SIG-M5 (cell line): ENCODE results near the gene PAXX.
"Not testable (repeated sequence)": the region's sequence is repeated elsewhere in the genome, so short reads cannot be mapped to it uniquely, and the experiment has no call there.

ENCODE experiments used
- DNase-seq: peaks from one replicate; lab custom pipeline; 2025; lab: John Stamatoyannopoulos, UW

Gene PAXX

DNA sequence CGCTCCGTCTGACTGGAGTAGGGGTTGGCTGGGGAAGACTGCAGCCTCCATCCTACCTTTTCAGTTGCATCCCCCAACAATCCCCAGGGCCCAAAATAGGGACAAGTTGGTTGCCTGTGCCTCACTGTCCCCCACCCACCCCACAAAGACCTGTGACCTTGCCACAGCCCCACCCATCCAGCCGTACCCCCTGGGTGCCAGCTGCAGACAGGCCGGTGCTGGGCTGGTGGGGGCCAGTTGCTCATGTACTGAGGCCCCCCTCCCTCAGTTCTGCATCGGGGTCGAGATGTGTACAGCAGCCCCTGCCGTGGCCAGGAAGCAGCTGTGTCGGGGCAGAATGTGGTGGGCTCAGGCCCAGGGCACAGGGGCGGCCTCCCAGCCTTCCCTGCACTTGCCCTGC is 9.1 kb upstream of the PAXX start:
- no peak for DNase-seq

DNA sequence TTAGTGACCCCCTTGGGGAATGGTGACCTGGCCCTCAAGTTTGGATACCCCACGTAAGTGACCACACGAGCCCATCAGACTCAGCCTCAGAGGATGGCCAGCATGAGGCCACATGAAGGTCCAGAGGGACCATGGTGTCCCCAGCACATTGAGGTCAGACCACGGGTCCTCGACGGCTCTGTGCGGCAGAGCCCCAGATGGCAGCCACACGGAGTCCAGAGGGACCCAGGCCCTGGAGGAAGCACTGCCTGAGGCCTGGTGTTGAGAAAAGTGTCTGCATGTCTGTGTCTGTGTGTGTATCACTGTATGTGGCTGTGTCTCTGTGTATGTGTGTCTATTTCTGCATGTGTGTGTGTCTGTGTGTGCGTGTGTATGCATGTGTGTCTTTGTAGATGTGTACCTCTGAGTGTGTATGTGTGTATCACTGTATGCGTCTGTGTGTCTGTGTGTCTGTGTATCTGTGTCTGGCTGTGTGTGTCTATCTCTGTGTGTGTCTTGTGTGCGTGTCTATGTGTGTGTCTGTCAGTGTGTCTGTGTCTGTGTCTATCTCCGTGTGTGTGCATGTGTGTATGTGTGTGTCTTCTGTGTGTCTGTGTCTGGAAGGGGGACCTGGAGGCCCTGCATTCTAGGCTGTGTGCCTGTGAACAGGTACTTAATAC is 8.4 kb upstream of the PAXX start:
- DNase-seq = no peak

DNA sequence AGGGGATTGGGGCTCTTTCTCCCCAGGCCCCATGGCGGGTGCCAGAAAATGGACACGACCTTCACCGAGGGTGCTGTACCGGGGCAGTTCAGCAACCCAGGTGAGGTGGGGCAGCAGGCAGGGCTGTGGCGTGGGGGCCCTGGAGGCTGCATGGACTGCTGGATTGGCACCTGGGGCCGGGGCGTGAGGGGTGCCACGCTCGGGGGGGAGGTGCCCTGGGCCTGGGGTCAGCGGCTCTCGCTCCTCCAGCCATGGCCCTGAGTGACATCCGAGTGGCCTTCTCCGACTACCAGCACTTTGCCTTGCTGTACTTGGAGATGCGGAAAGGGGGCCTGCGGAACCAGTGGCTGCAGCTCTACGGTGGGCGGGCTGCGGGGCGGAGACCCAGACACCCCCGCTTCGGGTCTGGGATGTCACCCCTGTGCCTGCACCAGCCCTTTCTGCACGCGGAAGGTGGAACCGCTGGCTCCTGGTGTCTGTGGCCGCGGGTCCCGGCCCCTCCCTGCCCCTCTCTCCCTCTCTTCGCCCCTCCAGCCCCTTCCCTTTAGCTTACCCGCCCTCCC is 7.7 kb upstream of the PAXX start:
- DNase-seq = no peak

DNA sequence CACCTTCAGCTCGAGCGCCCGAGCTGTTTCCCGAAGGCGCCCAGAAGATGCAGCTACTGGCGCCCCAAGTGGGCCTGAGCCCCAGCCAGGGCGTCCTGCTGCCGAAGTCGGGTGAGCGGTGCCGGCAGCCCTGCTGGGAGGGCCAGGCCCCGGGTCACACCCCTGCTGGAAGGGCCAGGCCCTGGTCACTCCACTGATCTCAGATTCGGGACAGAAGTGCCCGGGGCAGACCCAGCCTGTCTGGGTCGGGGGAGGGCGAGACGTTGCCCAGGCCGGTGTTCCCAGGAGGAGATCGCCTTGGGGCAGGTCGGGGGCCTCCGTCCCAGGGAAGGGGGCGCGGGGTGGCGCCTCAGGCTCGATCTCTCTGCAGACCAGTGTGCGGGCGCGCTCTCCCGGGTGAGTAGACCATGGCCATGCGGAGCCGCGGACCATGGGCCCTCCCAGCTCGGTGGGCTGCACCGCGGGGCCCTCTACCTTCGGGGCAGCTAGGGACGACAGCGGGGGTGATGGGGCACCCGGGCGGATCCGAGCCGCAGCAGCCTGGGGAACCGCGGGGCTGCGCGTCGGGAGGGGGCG is 7.1 kb upstream of the PAXX start:
- no peak for DNase-seq

DNA sequence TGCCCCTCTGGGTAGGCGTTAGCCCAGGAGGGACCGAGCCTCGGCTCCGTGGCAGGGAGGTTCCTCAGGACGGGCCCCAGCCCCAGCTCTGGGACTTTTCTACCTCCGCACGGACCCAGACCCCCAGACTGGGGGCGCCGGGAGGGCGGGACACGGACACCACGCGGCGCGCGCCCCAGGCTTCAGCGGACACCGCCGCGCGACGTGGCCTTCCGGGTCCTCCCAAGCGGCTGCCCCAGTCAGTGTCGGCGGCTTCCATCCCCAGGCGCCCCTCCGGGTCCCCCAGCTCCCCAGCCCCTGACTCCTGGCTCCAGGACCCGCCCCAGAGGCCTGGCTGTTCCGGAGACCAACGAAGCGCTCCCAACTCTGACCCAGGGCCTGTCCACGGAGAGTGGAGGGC is 6.4 kb upstream of the PAXX start:
- no peak for DNase-seq

DNA sequence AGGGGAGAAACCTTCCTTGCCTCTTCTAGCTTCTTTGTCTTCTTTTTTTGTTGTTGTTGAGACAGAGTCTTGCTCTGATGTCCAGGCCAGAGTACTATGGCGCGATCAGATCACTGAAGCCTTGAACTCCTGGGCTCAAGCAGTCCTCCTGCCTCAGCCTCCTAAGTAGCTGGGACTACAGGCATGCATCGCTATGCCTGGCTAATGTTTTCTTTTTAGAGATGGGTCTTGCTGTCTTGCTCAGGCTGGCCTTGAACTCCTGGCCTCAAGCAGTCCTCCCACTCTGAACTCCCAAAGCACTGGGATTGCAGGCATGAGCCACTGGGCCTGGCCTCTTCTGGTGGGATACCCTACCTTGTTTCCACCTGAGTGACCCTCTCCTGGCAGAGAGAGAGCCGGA is 3.4 kb upstream of the PAXX start:
- DNase-seq = no peak

DNA sequence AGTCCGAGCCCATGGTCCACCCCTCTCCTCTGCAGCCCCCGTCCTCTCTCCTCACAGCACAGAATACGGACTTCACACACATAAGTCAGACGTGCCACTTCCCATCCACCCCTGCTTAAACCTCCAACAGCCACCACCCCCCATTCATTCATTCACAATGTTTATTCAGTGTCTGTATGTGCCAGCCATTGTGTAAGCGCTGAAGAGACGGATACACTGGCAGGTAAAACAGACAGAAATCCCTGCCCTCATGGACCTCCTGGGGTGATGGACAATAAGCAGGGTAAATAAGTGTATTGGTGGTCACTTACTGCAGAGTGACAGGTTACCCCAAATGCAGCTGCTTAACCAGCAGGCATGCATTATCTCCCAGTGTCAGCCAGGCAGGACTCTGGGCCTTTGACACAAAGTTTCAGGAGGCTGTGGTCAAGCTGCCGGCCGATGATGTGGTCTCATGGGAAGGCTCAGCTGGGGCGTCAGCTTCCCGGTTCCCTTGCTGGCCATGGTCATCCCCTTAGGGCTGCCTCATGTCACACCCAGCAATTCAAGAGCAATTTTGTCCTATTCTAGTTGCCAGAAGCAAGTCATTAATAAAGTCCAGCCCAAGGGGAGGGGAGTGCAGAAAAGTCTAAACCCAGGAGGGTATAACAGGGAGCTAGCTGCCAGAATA is 1.8 kb upstream of the PAXX start:
- DNase-seq = no peak

DNA sequence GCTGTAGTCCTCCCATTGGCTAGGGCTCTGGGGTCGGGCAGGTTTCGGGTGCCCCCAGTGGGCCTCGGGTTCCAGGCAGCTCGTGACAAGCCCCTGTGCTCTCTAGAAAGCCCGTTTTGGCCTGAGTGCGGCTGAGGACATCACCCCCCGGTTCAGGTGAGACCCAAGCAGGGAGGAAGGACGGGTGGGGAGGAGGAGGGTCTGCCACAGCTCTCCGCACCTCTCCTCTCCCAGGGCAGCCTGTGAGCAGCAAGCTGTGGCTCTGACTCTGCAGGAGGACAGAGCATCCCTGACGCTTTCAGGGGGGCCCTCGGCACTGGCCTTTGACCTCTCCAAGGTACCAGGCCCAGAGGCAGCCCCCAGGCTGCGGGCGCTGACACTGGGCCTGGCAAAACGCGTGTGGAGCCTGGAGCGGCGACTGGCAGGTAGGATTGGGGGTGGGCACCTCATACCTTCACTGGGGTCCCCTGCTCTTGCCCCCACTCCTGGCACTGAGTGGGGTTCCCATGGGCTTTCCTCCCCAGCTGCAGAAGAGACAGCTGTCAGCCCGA is 672 bp downstream of the PAXX start:
- no peak for DNase-seq

DNA sequence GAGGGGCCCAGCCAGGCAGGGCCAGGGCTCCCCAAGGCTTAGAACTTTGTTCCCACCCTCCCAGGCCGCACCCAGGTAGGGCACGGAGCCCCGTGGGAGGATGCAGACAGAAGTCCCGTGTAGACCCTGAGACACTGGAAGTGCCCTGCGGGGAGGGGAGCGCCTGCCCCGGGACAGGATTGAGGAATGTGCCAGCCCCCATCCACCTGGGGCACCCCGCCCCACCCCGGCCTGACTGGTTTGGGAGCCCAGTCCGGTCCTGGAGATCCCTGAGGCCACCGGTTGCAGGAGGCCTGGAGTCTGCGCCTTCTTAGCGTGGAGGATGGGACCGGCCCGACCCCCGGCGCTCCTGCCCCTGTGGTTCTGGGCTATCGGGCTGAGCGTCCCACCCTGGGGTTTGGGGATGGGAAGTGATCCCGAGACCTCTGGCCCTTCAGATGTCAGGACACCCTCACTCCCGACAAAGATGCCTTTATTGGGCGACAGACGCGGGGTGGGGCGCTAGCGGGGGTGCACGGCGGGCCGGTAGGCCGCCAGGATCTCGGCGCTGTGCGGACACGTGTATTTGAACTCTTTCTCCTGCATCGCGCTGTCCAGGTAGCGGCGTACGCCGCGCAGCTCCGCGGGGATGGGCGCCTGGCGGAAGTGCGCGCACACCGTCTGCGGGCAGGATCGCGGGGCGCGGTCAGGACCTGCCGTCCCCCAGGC is 2.1 kb downstream of the PAXX start:
- no peak for DNase-seq

DNA sequence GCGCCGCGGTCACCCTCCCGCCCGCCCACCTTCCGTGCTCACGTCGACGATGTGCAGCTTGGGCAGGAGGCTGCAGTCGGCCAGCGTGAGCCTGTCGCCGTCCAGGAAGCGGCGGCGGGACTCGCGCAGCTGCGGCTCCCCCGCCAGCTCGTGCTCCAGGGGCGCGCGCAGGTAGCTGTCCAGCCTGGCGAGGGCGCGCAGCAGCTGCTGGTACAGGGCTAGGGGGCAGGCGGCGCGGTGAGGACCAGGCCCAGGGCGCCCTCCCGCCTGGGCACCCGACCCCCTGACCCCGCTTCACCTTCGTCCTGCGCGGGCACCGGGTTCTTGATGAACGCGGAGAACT is 2.6 kb downstream of the PAXX start:
- DNase-seq = no peak

DNA sequence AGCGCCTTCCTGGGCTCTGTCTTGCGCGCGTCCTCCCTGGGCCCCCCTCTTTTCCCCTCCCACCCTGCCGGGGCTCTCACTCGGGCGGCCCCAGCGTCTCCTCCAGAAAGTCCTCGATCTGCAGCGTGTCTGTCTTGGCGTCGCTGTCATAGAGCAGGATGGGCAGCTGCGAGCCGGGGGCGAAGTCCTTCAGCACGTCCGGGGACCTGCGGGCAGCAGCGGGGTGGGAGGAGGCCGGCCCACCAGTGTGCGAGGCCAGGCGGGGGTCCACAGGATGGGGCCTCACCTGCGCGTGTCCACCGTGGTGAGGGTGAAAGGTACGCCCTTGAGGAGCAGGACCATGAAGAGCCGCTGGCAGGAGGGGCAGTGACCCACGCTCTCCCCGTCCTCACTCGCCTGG is 3.1 kb downstream of the PAXX start:
- DNase-seq = no peak

DNA sequence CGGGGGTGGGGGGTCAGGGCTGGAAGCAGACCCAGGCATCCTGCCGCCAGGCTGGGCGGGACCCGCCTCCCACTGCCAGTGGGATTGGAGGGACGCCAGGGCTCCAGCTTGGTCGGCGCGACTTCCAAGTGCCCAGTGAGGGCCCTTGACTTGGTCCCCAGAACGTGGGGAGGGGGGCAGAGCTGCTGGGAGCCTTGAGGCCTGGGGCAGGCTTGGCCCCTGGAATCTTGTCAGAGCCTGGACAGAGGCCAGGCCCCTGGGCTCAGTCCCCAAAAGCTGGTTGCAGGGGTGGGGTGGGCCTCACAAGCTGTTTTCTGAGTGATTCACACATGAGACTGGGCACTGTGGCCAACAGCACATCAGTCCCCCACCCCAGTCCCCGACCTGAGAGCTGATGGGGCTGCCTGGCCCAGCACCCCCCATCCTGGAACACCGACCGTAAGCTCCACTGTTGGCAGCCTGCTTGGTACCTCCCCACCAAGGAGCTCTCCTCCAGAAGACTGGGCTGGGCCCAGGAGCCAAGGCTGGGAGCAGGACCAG is 3.6 kb downstream of the PAXX start:
- no peak for DNase-seq

DNA sequence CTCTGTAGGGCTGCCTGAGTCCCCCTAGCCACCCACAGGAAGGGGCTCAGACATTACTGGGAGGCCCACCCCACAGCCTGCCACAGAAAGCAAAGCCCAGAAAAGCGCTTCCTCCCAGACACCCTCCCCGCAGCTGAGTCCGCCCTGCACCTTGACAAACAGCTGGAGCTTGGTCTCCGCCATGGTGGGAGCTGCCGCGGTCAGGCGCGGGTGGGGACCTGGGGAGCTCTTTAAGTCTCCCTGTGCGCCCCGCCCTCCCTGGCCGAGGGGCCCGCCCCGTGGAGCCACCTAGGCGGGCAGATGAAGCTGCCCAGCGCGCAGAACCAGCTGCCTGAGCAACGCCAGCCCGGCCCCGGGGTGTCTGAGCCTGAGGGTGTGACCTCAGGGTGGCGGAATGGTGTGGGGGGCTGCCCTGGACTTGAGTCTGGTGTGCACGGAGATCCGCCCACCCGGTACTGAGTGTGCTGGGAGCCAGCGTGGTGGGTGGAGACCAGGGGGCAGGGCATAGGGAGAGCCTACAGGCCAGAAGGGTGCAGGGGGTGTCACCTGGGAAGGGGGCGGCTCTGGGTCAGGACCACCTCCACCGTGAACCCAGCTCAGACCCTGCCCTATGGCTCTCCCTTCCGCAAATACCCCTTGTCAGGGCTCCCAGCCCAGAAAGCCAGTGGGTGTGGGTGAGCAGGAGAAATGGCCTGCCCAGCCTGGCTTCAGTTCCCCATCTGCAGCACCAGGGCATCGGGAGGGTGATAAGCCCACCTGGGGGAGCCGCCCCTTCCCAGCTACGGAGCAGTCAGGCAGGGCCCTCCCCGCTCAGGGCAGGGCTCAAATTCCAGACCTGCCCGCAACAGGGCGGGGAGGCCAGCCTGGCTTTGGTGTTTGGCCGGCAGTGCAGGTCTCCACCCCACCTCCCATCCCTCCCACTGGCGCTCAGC is 4.4 kb downstream of the PAXX start, which contains the start of gene CLIC3:
Gene CLIC3, minus strand, starts transcription at position 208 of the 932 bp plus-strand sequence. Its CDS starts 25 bp downstream, at position 183.
- DNase-seq = no peak

DNA sequence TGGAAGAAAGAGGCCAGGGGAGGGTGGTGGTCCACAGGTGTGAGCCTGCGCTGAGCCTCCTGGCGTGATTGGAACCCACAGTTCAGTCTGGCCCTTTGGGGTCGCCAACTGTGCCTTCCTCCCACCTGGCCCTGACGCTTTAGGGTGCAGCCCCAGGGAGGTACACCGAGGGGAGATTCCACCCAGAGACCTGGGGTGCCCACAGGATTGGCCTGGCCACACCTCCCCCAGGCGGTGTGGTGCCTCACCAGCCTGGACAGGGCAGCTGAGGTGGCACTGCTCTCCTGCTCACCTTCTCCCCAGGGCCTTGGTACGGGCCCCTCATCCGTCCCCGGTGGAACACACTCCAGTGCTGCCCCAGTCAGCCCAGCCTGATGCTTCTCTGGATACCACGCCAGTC is 5.1 kb downstream of the PAXX start:
- no peak for DNase-seq

DNA sequence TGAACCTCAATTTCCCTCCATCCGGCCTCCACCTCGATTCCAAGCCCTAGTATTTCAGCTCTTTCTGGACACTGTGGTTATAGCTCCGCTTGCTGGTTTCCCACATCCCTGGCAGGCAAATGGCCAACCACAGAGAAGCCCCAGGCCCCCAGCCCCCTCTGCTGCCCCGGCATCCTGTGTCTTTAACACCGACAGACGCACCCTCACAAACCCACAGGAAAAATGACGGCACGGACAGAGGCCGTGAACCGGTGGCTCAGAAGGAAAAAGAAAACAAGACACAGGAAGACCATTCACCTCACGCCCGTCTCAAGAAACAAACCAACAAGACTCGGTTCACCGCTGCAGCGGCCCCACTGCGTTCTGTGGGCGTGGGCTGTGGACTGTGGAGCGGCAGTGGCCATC is 5.6 kb downstream of the PAXX start:
- DNase-seq = no peak

DNA sequence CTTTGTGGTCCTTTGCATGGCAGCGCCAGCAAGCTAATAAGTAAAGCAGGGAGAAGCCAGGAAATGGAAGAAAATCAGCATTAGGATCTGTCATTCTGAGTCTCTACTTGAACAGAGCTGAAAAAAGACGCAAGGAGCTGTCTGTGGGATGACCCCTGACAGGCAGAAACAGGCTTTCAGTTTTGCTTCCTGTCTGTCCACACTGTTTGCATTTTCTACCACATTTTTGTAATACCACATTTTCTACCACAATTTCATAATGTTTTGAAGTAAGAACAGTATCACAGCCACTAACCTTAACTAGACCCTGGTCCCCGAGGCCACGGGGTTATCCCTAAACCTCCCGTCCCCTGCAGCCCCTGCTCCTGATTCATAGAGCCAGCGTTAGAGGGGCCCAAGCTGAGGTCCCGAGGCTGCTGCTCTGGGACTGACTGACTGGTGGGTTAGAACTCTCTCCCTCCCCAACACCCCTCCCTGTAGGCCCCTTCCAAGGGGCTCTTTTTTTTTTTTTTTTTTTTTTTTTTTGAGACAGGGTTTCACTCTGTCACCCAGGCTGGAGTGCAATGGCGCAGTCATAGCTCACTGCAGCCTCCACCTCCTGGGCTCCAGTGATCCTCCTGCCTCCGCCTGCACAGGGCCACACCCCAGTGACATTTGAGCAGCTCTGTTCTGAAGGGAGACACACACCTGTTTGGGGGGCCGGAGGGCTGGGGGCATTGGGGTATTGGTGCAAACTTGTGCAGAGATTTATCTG is 8.1 kb downstream of the PAXX start:
- DNase-seq = peak; percentile 71

DNA sequence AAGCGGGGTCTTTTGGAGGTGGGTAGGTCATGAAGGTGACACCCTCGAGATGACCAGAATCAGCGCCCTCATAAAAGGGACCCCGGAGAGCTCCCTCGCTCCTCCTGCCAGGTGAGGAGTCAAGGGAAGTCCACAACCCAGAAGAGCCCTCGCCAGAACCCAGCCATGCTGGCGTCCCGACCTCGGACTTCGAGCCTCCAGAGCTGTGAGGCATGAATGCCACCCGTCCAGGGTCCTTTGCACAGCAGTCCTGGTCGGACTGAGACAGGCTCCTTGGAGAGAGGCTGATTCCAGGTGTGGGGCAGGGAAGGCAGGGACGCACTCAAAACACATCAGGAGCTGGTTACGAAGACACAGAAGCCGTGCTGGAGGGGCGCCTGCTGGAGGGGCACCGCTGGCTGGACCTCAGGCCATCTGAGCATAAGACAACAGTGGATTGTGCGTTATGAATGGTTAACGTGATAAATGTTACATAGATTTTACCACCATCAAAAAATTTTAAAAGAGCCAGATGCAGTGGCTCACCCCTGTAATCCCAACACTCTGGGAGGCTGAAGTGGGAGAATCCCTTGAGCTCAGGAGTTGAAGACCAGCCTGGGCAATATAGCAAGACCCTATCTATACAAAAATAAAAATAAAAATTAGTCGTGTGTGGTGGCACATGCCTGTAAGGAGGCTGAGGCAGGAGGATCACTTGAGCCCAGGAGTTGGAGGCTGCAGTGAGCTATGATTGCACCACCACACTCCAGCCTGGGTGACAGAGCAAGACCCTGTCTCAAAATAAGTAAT is 9.8 kb downstream of the PAXX start:
- no peak for DNase-seq

DNA sequence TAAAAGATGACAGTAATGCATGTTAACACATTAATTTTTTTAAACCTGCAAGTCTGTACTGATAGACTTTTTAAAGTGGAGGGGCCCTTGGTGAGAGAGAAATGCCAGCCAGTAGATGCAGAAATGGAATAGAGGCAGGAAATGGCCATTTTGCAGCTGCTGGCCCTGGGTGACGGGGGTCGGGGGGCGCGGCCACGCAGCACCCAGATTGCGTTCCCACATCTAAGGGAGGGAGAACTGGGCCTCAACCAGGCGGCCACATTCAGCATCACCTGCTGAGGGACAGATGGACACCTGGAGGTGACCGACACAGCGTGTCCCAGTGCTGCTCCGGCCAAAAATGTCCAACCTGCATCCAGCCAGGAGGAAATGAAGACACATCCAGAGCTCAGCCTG is 10.4 kb downstream of the PAXX start:
- DNase-seq = no peak

DNA sequence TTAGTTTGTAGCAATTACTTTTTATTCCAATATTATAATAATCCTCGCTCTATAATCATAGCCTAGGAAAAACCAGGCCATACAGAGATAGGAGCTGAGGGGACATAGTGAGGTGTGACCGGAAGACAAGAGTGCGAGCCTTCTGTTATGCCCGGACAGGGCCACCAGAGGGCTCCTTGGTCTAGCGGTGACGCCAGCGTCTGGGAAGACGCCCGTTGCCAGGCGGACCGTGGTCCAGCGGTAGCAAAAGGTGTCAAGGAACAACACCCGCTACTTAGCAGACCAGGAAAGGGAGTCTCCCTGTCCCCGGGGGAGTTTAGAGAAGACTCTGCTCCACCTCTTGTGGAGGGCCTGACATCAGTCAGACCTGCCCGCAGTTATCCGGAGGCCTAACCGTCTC is 12.1 kb downstream of the PAXX start:
- DNase-seq = not testable (repeated sequence)
